ENCODE data around the gene CYTH4. TPM values are rescaled to one million over a fixed set of nuclear protein-coding genes. Genes with fewer than 3 reads are reported as not detected.
"Not testable (repeated sequence)": the region's sequence is repeated elsewhere in the genome, so short reads cannot be mapped to it uniquely, and the experiment has no call there.

The CYTH4 gene
- 10 to 100 TPM in 2 of 12 donors, 1 to 10 TPM in 9, not detected in 1; 3.9 to 13.7 (median 5.1) TPM for polyA plus RNA-seq (ENCODE audit: insufficient read length in 12 of 12)
- long read RNA-seq, donor 1 = 0 reads
- long read RNA-seq, donor 2 = 0 reads
- long read RNA-seq, donor 3, partial matches to known transcripts = 0 of 1 reads
- long read RNA-seq, donor 3, other reads (novel, unspliced or antisense) = 0 of 1 reads
- long read RNA-seq, donor 4, partial matches to known transcripts = 0 of 1 reads
- long read RNA-seq, donor 4, other reads (novel, unspliced or antisense) = 0 of 1 reads
- long read RNA-seq, donor 5 = 0 reads
- long read RNA-seq, donor 6 = 0 reads
- long read RNA-seq, donor 7 = 0 reads
- long read RNA-seq, donor 8, partial matches to known transcripts = 0 of 1 reads
- long read RNA-seq, donor 8, other reads (novel, unspliced or antisense) = 0 of 1 reads
- long read RNA-seq, donor 9 = 0 reads
- long read RNA-seq, donor 10 = 0 reads
- long read RNA-seq, donor 11 = 0 reads

- DNase-seq = no peak
Measured at GRCh38 chr22:37282385-37282677, at the start of gene CYTH4. TSS of gene CYTH4 (plus strand) at chr22:37282508. CDS start at chr22:37282570, 62 bp downstream.

- DNase-seq = not testable (repeated sequence)
Measured at GRCh38 chr22:37233371-37233750, 48.9 kb upstream of the CYTH4 start.

- DNase-seq = no peak
Measured at GRCh38 chr22:37233751-37234631, 48.3 kb upstream of the CYTH4 start.

- no peak for DNase-seq
Measured at GRCh38 chr22:37234736-37235711, 47.3 kb upstream of the CYTH4 start.

- no peak for DNase-seq
Measured at GRCh38 chr22:37235897-37236607, 46.3 kb upstream of the CYTH4 start.

GRCh38 chr22:37237371-37238268 is 44.7 kb upstream of the CYTH4 start:
- DNase-seq = no peak

GRCh38 chr22:37239336-37240239 is 42.7 kb upstream of the CYTH4 start:
- DNase-seq = no peak

GRCh38 chr22:37240240-37240940 is 41.9 kb upstream of the CYTH4 start:
- no peak for DNase-seq

- no peak for DNase-seq
Measured at GRCh38 chr22:37240941-37241320, 41.4 kb upstream of the CYTH4 start.

GRCh38 chr22:37241351-37242142 is 40.8 kb upstream of the CYTH4 start:
- DNase-seq = no peak

GRCh38 chr22:37242395-37242918 is 39.9 kb upstream of the CYTH4 start:
- DNase-seq = no peak

- no peak for DNase-seq
Measured at GRCh38 chr22:37243402-37244113, 38.8 kb upstream of the CYTH4 start.

- DNase-seq = no peak
Measured at GRCh38 chr22:37244114-37244921, 38.0 kb upstream of the CYTH4 start, which contains the start of gene RAC2. TSS of gene RAC2 (minus strand) at chr22:37244269. CDS start at chr22:37244148, 121 bp downstream.

- no peak for DNase-seq
Measured at GRCh38 chr22:37244922-37245722, 37.2 kb upstream of the CYTH4 start.

Measured in muscle of arm (tissue), 14 donors.